ENCODE data around the gene RPUSD1. TPM values are rescaled to one million over a fixed set of nuclear protein-coding genes. Genes with fewer than 3 reads are reported as not detected.
"Not testable (repeated sequence)": the region's sequence is repeated elsewhere in the genome, so short reads cannot be mapped to it uniquely, and the experiment has no call there.

RPUSD1 gene
- total RNA-seq, 1 donor from 2014 or later = 9.0 TPM

DNA sequence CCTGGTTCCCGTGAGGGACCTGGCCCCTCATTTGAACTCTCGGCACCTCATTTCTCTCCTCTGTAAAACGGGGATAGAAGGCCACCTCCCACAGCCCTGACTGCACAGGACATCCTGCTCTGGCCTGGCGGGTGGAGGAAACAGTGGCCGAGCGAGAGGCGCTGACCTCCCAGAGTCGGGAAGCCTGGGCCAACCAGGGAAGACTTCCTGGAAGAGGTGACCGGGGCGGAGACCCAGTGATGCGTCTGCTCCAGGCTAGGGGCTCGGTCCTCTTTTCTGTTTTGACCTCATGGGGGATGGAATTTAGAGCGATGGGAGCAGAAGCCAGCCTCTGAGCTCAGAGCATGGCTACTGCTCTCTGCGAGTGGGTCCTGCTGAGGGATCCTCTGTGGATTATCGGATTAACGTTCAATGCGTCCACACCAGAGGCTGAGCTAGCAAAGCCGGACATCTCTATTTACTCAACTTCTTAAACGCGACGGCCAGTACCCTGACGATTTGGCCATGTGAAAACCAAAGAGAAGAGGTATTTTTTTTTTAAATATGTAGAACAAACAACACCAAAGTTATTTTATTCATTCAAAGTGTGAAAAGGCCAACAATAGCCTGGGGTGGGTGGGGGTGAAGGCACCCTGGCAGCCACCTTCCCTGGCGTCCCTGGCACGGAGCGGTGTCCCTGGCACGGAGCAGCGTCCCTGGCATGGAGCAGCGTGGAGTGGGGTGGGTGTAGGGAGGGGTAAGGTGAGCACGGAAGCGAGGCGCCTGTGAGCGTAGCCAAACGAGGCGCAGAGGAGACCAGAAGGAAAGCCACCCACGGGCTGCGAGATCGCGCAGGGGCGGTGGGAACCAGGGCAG lies 36.8 kb downstream of the RPUSD1 start:
- ATAC-seq = peak; percentile 44
- DNase-seq (ENCODE audit: low spot score) = no peak

DNA sequence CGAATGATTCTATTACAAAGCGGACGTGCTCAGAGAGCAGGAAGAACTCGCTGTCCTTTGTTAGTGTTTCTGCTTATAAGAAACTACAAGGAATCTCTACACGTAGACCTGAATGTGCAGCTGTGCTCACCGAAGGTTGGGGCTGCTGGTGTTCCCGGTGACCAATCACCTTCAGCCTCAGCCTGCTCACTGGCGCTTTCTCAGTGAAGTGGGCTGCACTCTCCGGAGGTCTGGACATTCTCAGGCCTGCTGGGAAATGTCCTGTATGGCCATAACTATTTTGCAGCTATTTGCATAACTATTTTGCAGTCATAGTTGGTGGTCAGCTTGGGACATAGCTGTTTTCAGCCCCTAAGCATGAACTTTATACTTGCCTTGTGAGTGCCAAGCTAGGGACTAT lies 37.7 kb downstream of the RPUSD1 start:
- no peak for DNase-seq (ENCODE audit: low spot score)
- ATAC-seq = no peak

GRCh38 chr16:749010-749409 lies 39.2 kb downstream of the RPUSD1 start:
- ATAC-seq (no peak), DNase-seq (ENCODE audit: low spot score) (no peak)

GRCh38 chr16:747978-748746 lies 40.0 kb downstream of the RPUSD1 start:
- DNase-seq (ENCODE audit: low spot score) = no peak
- ATAC-seq = no peak

DNA sequence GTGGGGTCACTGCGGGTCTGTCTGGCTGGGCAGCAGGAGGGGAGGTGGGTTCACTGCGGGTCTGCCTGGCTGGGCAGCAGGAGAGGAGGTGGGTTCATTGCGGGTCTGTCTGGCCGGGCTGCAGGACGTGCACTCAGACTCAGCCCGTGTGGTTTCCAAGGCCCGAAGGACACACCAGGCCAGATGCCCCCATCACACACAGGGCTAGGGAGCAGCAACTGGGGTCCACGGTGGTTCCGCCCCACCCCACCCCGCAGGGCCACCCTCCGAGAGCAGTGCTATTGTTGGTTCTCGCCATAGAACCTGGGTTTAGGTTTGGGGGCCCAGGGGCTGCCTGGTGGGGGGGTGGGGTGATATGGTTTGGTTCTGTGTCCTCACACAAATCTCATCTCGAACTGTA lies 41.5 kb downstream of the RPUSD1 start:
- DNase-seq (ENCODE audit: low spot score) = no peak

DNA sequence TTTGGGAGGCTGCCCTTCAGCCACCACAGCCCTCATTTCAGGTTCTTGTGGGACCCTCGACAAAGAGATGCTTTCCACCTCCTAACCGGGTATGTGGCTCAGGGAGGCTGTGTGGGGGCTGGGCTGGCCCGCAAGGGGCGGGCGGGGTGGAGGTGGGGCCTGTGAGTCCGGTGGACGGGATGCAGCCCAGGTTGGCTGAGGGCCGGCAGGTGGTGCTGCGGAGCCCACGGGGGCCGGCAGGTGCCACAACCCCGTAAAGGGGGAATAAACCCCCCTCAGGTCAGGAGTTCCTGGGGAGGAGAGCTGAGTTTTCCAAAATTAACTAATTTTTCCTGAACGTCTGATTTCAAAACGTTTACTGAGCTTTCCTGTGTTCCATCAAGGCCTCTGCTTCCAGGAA lies 42.4 kb downstream of the RPUSD1 start:
- no peak for DNase-seq (ENCODE audit: low spot score)

More for the DNA sequence above, 41.5 kb downstream of the RPUSD1 start:
- ATAC-seq = no peak

DNA sequence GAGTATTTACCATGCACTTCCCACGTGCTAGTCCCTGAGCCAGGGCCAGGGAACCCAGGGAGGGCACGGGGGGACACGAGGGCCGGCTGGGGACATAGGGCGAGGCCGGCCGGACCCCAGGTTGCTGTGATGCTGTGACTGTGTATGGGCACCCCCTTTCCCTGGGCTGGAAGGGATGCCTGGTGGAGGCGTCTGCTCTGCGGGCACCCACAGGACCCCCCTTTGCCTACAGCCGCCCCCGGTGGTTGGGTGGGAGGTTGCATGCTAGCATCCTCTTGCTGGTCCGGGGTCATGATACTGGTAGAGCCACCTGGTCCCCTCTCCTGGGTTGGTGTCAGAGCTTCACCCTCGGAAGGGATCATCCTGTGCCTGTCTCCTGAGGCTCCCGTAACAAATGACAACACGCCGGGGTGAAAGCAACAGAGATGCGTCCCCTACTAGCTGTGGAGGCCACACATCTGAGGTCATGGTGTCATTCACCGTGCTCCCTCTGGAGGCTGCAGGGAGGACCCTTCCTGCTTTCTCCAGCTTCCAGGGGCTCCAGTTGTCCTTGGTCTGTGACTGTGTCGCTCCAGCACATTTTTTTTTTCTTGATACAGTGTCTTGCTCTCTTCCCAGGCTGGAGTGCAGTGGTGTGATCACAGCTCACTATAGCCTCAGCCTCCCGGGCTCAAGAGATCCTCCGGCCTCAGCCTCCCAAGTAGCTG lies 44.2 kb downstream of the RPUSD1 start:
- ATAC-seq = no peak

More for the DNA sequence above, 42.4 kb downstream of the RPUSD1 start:
- ATAC-seq = no peak

GRCh38 chr16:742894-743293 lies 45.3 kb downstream of the RPUSD1 start:
- not testable (repeated sequence) for DNase-seq (ENCODE audit: low spot score); ATAC-seq

More for the DNA sequence above, 44.2 kb downstream of the RPUSD1 start:
- no peak for DNase-seq (ENCODE audit: low spot score)

GRCh38 chr16:741986-742629 lies 46.1 kb downstream of the RPUSD1 start:
- ATAC-seq (no peak), DNase-seq (ENCODE audit: low spot score) (no peak)

DNA sequence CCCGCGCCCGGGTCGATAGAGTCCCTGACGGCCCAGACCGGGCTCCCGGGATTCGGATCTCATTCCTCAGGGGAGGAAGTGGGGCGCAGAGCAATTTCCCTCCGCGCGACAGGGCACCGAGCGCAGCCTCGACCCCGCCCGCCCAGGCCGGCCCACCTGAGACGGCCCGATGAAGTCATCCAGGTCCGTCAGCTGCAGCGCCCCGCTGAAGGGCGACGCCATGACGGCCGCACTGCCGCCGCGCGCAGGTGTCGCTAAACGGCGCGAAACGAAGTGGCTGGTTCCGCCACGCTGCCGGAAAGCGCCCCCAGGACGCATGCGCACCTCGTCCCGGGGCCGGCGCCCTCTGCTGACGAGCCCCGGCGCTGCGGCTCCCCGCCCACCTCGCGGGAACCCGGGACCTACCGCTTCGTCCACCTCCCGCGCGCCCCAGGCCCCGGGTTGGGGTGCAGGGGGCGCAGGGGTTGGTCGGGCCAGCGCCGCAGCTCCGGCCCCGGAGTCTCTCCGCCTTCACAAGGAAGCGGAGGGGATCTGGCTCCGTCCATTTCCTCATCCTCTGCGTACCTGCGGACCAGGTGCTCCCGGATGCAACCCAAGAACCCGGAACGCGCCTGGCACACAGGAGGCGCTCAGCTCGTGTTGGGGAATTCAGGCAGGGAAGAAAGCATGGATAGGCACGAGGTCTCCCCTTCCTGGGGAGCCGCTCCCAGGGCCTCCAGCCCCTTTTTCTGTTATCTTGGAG lies 47.2 kb downstream of the RPUSD1 start, which contains the start of gene CIAO3:
Gene CIAO3 (minus strand): TSS at position 234 of the 742 bp plus-strand sequence. CDS start 12 bp downstream, at position 222.
- peak; percentile 91 for DNase-seq (ENCODE audit: low spot score)
- peak; percentile 95 for ATAC-seq

GRCh38 chr16:740459-740763 lies 47.8 kb downstream of the RPUSD1 start:
- ATAC-seq (peak; percentile 29), DNase-seq (ENCODE audit: low spot score) (no peak)

GRCh38 chr16:739560-740458 lies 48.4 kb downstream of the RPUSD1 start:
- peak; percentile 11 for ATAC-seq
- no peak for DNase-seq (ENCODE audit: low spot score)

DNA sequence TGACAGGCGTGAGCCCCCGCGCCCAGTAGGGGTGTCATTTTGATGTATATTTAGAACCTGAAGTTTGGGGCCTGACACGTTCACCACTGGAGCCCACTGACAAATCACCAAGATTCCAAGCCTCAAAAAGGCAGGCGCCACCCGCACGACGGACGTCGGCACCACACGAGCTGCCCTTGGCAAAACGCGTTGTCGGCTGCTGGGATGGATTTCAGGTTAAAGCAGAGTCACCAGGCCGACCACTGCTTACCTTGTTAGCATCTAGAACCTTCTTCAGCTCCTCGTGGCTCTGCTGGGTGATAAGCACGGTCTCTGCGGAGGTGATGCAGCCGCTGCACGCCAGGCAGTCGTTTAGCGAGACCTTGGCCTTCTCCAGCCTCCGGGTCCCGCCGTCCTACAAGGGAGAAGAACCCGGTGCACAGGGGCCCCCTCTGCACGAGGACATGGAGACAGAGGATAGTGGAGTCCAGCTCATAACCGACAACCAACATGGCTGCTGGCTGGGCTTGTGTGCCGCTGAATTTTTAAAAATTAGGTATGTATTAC lies 51.2 kb downstream of the RPUSD1 start:
- DNase-seq (ENCODE audit: low spot score) = no peak
- no peak for ATAC-seq

DNA sequence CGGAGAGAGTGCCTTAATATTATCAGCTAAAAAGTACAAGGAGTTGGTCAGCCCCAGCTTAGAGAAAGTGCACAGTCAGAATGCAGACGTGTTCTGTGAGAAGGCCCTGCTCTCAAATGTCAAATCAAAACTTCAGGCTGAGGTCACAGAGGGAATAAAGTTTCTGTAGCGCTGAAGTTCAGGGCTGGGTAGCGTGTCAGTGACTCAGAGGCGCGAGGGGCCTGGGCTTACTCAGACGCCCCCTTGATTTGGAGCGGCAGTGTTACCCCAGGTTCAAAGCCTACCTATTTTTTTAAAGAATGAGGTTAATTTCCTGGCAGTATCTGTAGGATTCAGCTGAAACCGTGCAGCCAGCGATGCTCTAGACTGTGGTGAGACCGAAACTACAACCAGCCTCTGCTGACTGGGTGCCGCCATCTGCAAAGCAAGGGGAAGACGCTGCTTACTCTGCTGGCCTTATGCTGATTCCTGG lies 52.2 kb downstream of the RPUSD1 start:
- no peak for ATAC-seq

DNA sequence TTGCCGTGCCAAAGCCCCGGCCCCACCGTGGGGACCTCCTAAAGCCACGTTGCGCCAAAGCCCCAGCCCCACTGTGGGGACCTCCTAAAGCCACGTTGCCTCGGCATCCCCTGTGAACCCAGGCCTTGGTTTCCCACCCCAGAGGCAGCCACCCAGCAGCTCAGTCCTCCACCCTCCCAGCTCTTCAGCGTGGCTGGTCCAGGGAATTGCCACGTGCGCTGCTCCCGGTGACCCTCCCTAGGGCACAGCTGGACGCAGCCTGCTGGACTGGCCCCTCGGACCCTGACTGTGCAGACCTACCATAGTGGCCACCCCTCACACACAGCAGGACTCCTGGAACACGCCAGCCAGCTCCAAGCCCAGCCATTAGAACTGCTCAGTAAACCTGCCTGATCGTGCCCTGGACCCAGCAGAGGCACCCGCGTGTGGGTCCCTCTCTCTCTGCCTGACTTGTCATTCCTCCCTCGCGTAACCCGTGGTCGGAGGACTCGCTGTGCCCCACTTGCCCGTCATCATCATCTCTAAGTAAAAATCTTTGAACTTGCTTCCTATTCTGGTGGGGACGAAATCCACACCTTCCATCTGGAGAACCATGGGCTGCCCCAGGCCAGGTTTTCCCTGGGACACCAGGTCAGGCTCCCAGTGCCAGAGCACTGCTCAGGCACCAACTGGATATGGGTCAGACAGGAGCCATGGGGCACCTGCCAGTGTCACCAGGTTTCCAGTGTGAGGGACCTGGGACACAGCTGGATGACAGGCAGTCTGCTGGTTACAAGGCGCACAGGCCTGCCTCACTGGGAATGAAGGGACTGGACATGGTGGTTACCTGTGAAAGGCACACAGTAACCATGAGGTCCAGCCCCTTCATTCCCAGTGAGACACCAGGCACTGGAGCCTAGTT lies 53.0 kb downstream of the RPUSD1 start:
- no peak for ATAC-seq
- no peak for DNase-seq (ENCODE audit: low spot score)

More for the DNA sequence above, 52.2 kb downstream of the RPUSD1 start:
- no peak for DNase-seq (ENCODE audit: low spot score)
